Activated CD4-positive, alpha-beta T cell treated with anti-CD3 and anti-CD28 coated beads for 24 hours (primary cell): ENCODE results near the gene CAPN3.

Experiments
- DNase-seq, 2 donors: peaks; one replicate each; pipeline ENCODE4 v3.0.0-alpha.2; 2020; ENCODE audit warnings: low read depth in 2 of 2

The CAPN3 gene

GRCh38 chr15:42453826-42454225 is 94.5 kb downstream of the CAPN3 start:
- no peak for DNase-seq

- no peak for DNase-seq
Observed at GRCh38 chr15:42456531-42456930, 97.2 kb downstream of the CAPN3 start.

- DNase-seq = no peak
Observed at GRCh38 chr15:42456971-42457370, 97.7 kb downstream of the CAPN3 start.

- no peak for DNase-seq
Observed at GRCh38 chr15:42457445-42458442, 98.4 kb downstream of the CAPN3 start.

- DNase-seq = no peak
Observed at GRCh38 chr15:42461261-42461660, 102.0 kb downstream of the CAPN3 start.
